ENCODE measurements around the gene EPN2.

The EPN2 gene

DNA sequence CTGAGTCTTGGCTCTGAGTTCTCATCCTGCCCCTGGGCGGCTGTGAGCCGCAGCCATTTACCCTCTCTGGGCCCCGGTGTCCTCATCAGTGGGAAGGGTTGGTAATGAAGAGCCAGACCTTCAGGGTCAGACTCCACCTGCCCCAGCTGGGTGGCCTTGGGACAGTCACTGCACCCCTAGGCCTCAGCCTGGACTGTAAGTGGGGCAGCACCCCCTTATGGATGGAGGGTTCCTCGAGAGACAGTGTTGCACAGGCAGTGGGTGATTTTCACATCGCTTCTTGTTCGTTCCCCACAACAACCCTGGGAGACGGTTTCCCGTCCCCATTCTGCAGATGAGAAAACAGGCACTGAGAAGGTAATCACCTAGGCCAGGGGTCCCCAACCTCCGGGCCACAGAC lies 64.8 kb downstream of the EPN2 start:
- TF ChIP-seq, protein P1, sequence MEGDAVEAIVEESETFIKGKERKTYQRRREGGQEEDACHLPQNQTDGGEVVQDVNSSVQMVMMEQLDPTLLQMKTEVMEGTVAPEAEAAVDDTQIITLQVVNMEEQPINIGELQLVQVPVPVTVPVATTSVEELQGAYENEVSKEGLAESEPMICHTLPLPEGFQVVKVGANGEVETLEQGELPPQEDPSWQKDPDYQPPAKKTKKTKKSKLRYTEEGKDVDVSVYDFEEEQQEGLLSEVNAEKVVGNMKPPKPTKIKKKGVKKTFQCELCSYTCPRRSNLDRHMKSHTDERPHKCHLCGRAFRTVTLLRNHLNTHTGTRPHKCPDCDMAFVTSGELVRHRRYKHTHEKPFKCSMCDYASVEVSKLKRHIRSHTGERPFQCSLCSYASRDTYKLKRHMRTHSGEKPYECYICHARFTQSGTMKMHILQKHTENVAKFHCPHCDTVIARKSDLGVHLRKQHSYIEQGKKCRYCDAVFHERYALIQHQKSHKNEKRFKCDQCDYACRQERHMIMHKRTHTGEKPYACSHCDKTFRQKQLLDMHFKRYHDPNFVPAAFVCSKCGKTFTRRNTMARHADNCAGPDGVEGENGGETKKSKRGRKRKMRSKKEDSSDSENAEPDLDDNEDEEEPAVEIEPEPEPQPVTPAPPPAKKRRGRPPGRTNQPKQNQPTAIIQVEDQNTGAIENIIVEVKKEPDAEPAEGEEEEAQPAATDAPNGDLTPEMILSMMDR (conservative IDR thresholded peaks at IDR 0.05; ENCODE audit: low read depth, low read length) = no peak
- DNase-seq (ENCODE audit: low read depth) = no peak

DNA sequence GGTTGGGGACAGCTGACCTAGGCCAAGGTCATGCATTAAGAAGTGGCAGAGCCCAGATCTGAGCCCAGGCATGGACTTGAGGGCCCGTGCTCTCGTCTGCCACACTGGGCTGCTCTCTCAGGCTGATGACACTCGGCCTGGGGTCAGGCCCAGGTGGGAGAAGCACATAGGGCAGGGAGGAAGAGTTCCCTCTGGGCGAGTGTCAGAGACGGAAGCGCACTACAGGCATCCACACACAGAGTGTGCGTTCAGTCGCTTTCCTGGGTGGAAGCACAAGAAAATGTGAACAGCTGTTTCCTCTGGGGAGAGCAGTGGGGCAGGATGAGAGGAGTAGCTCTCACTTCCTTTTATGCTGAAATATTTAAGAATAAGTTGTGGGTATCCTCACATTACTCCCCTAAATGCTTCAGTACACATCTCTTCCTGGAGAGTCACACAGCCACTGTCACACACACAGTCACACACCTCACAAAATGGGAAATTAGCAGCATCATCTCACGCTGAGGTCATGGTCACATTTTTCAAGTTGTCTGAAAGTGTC lies 65.7 kb downstream of the EPN2 start:
- TF ChIP-seq, protein P1 (conservative IDR thresholded peaks at IDR 0.05; ENCODE audit: low read depth, low read length) = no peak
- no peak for DNase-seq (ENCODE audit: low read depth)
- H3K4me3 ChIP-seq (ENCODE audit: low read depth, low read length) = no peak overlapping the region

More for the DNA sequence above, 64.8 kb downstream of the EPN2 start:
- H3K4me3 ChIP-seq (ENCODE audit: low read depth, low read length) = no peak overlapping the region

DNA sequence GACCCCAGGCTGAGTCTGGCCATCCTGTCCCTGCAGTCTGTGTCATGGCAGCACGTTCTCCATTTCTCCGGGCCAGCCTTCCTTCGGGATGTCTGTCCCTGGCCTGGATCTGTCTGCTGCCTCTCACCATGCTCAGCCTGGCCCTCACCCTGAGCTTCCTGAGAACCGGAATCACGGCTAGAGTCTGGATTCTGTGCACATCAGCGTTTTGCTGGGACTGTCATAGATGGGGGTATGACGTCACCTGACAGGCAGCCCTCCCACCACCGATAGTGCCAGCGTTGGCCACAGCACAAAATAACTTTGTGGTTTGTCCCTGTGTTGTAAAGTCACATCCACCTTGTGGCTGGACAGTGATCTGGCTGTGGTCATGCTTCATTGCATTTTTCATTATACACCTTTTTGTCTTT lies 66.2 kb downstream of the EPN2 start:
- H3K4me3 ChIP-seq (ENCODE audit: low read depth, low read length) = no peak overlapping the region
- TF ChIP-seq, protein P1 (conservative IDR thresholded peaks at IDR 0.05; ENCODE audit: low read depth, low read length) = no peak
- no peak for DNase-seq (ENCODE audit: low read depth)

GRCh38 chr17:19304209-19304608 lies 67.0 kb downstream of the EPN2 start:
- no peak overlapping the region for H3K4me3 ChIP-seq (ENCODE audit: low read depth, low read length)
- peak; percentile 68 for DNase-seq (ENCODE audit: low read depth)
- TF ChIP-seq, protein P1 (conservative IDR thresholded peaks at IDR 0.05; ENCODE audit: low read depth, low read length) = no peak

GRCh38 chr17:19304751-19305150 lies 67.6 kb downstream of the EPN2 start:
- TF ChIP-seq, protein P1 (conservative IDR thresholded peaks at IDR 0.05; ENCODE audit: low read depth, low read length) = no peak
- H3K4me3 ChIP-seq (ENCODE audit: low read depth, low read length) = no peak overlapping the region
- no peak for DNase-seq (ENCODE audit: low read depth)

DNA sequence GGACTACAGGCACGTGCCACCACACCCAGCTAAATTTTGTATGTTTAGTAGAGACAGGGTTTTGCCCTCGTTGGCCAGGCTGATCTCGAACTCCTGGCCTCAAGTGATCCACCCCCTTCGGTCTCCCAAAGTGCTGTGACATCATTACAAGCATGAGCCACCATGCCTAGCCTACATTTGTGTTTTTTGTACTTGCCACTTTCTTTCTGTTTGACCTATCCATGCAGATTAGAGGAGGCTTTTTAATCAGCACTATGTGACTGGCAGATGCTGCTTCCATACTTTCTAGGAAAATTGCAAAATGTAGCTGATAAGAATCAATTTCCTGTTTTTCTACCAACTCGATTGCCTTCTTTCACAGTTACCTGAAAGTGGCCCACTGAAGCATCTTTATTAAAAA lies 68.1 kb downstream of the EPN2 start:
- no peak overlapping the region for H3K4me3 ChIP-seq (ENCODE audit: low read depth, low read length)
- TF ChIP-seq, protein P1 (conservative IDR thresholded peaks at IDR 0.05; ENCODE audit: low read depth, low read length) = no peak
- no peak for DNase-seq (ENCODE audit: low read depth)

DNA sequence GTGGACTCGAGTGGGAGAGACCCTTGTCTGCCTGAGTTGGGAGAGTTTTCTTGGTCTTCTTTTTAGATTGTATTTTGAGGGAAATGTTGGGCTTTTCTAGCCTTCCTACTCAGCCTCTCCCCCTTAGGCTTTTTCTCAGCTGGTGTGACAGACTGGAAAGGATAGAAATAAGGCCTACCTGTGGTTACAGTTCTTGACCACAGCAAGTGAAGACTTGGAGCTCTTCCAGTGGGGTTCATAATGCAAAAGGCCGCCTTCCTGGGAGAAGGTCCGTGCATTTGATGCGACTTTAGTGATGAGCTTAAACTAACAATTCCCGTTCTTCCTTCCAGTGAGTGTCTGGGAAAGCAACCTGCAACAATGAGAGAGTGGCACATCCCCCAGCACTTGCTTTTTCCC lies 68.6 kb downstream of the EPN2 start:
- TF ChIP-seq, protein P1 (conservative IDR thresholded peaks at IDR 0.05; ENCODE audit: low read depth, low read length) = no peak
- no peak for DNase-seq (ENCODE audit: low read depth)
- H3K4me3 ChIP-seq (ENCODE audit: low read depth, low read length) = no peak overlapping the region
